Neural progenitor cell (in vitro differentiated cells): ENCODE results near the gene CLMP. TPM values are rescaled to one million over a fixed set of nuclear protein-coding genes. Genes with fewer than 3 reads are reported as not detected.
A peak's percentile ranks its signal among the peaks of the same experiment; 100 is the strongest.

ENCODE experiments used
- DNase-seq: peaks from one replicate; pipeline ENCODE4 v3.0.0-alpha.2; 2016; ENCODE audit warnings: low spot score
- H2AFZ ChIP-seq: fragments of 200-600 bp; sonication (generic); replicated peaks from 2 replicates; pipeline ENCODE4 v1.6.1; 2016; ENCODE audit warnings: antibody characterized with exemption
- H3F3A ChIP-seq: fragments of 200-600 bp; sonication (generic); 2 replicates; pipeline ENCODE4 v1.6.1; 2016; ENCODE audit warnings: antibody characterized with exemption, low read depth
- H3K27ac ChIP-seq: fragments of 200-600 bp; sonication (generic); 2 replicates; pipeline ENCODE4 v1.5.1; 2016; ENCODE audit warnings: mild to moderate bottlenecking
- H3K27me3 ChIP-seq: fragments of 200-600 bp; sonication (generic); 2 replicates; pipeline ENCODE4 v1.6.1; 2016; ENCODE audit warnings: mild to moderate bottlenecking, moderate library complexity
- H3K36me3 ChIP-seq: fragments of 200-600 bp; sonication (generic); 2 replicates; pipeline ENCODE4 v1.5.1; 2016
- H3K4me1 ChIP-seq: fragments of 200-600 bp; sonication (generic); 2 replicates; pipeline ENCODE4 v1.6.1; 2016; ENCODE audit warnings: mixed run types
- H3K4me2 ChIP-seq: fragments of 200-600 bp; sonication (generic); 2 replicates; pipeline ENCODE4 v1.6.1; 2016
- H3K4me3 ChIP-seq: fragments of 200-600 bp; sonication (generic); 2 replicates; pipeline ENCODE4 v1.5.1; 2016
- H3K79me2 ChIP-seq: fragments of 200-600 bp; sonication (generic); 2 replicates; pipeline ENCODE4 v1.6.1; 2016; ENCODE audit warnings: low read depth
- H3K9ac ChIP-seq: fragments of 200-600 bp; sonication (generic); 2 replicates; pipeline ENCODE4 v1.6.1; 2016
- H3K9me3 ChIP-seq: fragments of 200-600 bp; sonication (generic); 2 replicates; pipeline ENCODE4 v1.5.1; 2016; ENCODE audit warnings: low read depth
- H4K20me1 ChIP-seq: fragments of 200-600 bp; sonication (generic); 2 replicates; pipeline ENCODE4 v1.6.1; 2016; ENCODE audit warnings: low read depth
- H3K27ac Mint-ChIP-seq: 3 replicates; pipeline ENCODE4 v1.8.0; 2021; ENCODE audit warnings: mixed read lengths
- H3K27me3 Mint-ChIP-seq: 2 replicates; pipeline ENCODE4 v1.8.0; 2022; ENCODE audit warnings: low read depth, mild to moderate bottlenecking, inconsistent platforms, moderate library complexity, mixed read lengths; ENCODE audit not compliant: insufficient read depth
- H3K36me3 Mint-ChIP-seq: 3 replicates; pipeline ENCODE4 v1.8.0; 2021; ENCODE audit warnings: mixed read lengths
- H3K4me1 Mint-ChIP-seq: 3 replicates; pipeline ENCODE4 v1.8.0; 2021; ENCODE audit warnings: mixed read lengths
- H3K4me3 Mint-ChIP-seq: 3 replicates; pipeline ENCODE4 v1.8.0; 2021; ENCODE audit warnings: mild to moderate bottlenecking, moderate library complexity, mixed read lengths
- H3K9me3 Mint-ChIP-seq: 3 replicates; pipeline ENCODE4 v1.8.0; 2020; ENCODE audit warnings: mixed read lengths
- EZH2 ChIP-seq: fragments of 200-600 bp; sonication (generic); IDR thresholded peaks from 2 replicates; pipeline ENCODE4 v1.6.1; 2017; ENCODE audit warnings: antibody characterized with exemption, mild to moderate bottlenecking, moderate library complexity
- EZH2phosphoT487 ChIP-seq: fragments of 200-600 bp; sonication (generic); IDR thresholded peaks from 2 replicates; pipeline ENCODE4 v1.6.1; 2017; ENCODE audit warnings: antibody characterized with exemption
- total RNA-seq: library from RNA; depleted of rRNA; stranded (reverse); fragments of >200 nt; gene quantifications from 2 replicates; pipeline ENCODE4 v1.2.3, GENCODE V29; 2015; ENCODE audit warnings: low replicate concordance
- TF ChIP-seq, protein P1 (sequence below): fragments of 200-600 bp; sonication (generic); IDR thresholded peaks from 2 replicates; pipeline ENCODE4 v1.5.1; 2017; ENCODE audit warnings: antibody characterized with exemption, mild to moderate bottlenecking

The CLMP gene
- total RNA-seq, 1 donor from 2014 or later: 10.7 TPM

DNA sequence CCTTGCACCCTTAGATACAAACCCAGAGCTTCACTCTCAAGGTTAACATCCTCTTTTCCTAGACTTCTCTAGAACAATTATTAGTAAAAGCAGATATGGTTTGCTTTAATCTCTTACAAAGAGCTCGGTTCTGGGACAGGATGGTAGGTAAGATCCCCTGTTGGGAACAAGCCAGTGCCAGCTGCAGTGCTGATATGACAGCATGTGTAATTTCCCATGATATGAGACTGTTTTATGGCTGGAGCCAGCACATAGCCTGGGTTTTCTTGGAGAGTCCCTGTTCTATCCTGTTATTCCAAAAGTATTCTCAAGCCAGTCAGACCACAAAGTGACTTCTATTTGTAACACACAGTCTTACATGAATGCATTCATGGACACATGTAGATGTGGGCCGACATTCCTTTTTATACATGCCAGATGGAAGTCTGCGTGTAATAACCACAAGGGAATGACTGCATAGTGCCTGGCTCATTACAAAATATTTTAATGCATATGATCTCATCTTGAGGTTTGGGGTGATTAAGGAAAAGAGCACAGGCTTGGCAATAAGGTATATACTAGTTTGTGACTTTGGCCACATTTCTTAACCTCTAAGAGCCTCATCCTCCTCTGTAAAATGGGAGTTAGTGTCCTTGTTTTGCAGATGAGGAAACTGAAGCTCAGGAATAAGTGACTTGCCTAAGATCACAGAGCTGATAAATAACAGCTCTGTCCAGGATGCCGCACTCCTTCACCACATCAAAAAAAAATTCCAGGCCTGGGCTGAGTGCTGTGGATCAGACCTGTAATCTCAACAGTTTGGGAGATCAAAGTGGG, 21.8 kb downstream of the CLMP start:
- H2AFZ ChIP-seq: no peak overlapping the region
- H3K4me1 ChIP-seq: peaks cover 13% of the 10 kb centered on the region
- H3K4me3 ChIP-seq: no peak overlapping the region
- no peak for DNase-seq
- TF ChIP-seq, protein P1, sequence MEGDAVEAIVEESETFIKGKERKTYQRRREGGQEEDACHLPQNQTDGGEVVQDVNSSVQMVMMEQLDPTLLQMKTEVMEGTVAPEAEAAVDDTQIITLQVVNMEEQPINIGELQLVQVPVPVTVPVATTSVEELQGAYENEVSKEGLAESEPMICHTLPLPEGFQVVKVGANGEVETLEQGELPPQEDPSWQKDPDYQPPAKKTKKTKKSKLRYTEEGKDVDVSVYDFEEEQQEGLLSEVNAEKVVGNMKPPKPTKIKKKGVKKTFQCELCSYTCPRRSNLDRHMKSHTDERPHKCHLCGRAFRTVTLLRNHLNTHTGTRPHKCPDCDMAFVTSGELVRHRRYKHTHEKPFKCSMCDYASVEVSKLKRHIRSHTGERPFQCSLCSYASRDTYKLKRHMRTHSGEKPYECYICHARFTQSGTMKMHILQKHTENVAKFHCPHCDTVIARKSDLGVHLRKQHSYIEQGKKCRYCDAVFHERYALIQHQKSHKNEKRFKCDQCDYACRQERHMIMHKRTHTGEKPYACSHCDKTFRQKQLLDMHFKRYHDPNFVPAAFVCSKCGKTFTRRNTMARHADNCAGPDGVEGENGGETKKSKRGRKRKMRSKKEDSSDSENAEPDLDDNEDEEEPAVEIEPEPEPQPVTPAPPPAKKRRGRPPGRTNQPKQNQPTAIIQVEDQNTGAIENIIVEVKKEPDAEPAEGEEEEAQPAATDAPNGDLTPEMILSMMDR: no peak
- TF ChIP-seq EZH2phosphoT487 (no peak), EZH2 (no peak)
- no peak overlapping the region for H3K27ac ChIP-seq
- H3K9me3 ChIP-seq: no peaks in the 10 kb centered on the region
- peaks cover 9% of the 10 kb centered on the region for H3F3A ChIP-seq
- H3K4me1 Mint-ChIP-seq: peaks cover 45% of the 10 kb centered on the region
- H3K79me2 ChIP-seq: no peaks in the 10 kb centered on the region
- no peak overlapping the region for H3K4me2 ChIP-seq
- H3K9me3 Mint-ChIP-seq: no peaks in the 10 kb centered on the region
- H3K27me3 ChIP-seq: no peaks in the 10 kb centered on the region
- peak overlapping the region; percentile 74 for H3K27ac Mint-ChIP-seq
- H3K27me3 Mint-ChIP-seq: peaks cover 7% of the 10 kb centered on the region
- no peaks in the 10 kb centered on the region for H4K20me1 ChIP-seq
- no peak overlapping the region for H3K4me3 Mint-ChIP-seq
- H3K36me3 Mint-ChIP-seq: no peaks in the 10 kb centered on the region
- no peak overlapping the region for H3K9ac ChIP-seq
- H3K36me3 ChIP-seq: no peaks in the 10 kb centered on the region

DNA sequence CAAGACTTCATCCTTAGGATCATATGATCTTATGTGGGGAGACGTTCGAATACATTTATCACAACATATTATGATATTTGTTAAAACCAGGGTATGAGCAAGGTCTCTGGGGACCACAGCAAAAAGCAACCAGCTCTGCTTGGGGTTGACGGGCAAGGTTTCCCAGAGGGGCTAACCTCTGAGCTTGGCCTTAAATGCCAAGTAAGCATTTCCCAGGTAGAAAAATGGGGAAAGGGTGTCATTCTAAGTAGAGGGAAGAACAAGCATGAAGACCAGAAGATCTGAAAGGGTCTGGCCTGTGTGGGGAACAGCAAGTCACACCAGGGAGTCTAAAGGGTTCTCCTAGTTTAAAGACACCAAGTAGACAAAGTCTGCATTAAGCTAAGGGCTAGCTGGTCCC, 24.1 kb downstream of the CLMP start:
- Mint-ChIP-seq H3K36me3 (peaks cover 1% of the 10 kb centered on the region), H3K27me3 (peaks cover 7% of the 10 kb centered on the region), H3K9me3 (peaks cover 2% of the 10 kb centered on the region), H3K27ac (no peak overlapping the region), H3K4me3 (no peak overlapping the region), H3K4me1 (peaks cover 49% of the 10 kb centered on the region)
- H3F3A ChIP-seq: peaks cover 9% of the 10 kb centered on the region
- no peak overlapping the region for H3K4me3 ChIP-seq
- no peak for DNase-seq
- no peak overlapping the region for H3K27ac ChIP-seq
- no peaks in the 10 kb centered on the region for H3K79me2 ChIP-seq
- no peaks in the 10 kb centered on the region for H3K36me3 ChIP-seq
- no peak overlapping the region for H2AFZ ChIP-seq
- no peaks in the 10 kb centered on the region for H3K9me3 ChIP-seq
- no peak overlapping the region for H3K4me2 ChIP-seq
- H4K20me1 ChIP-seq: no peaks in the 10 kb centered on the region
- H3K4me1 ChIP-seq: peaks cover 13% of the 10 kb centered on the region
- TF ChIP-seq, protein P1: no peak
- TF ChIP-seq EZH2: no peak
- TF ChIP-seq EZH2phosphoT487: no peak
- no peak overlapping the region for H3K9ac ChIP-seq
- H3K27me3 ChIP-seq: no peaks in the 10 kb centered on the region

DNA sequence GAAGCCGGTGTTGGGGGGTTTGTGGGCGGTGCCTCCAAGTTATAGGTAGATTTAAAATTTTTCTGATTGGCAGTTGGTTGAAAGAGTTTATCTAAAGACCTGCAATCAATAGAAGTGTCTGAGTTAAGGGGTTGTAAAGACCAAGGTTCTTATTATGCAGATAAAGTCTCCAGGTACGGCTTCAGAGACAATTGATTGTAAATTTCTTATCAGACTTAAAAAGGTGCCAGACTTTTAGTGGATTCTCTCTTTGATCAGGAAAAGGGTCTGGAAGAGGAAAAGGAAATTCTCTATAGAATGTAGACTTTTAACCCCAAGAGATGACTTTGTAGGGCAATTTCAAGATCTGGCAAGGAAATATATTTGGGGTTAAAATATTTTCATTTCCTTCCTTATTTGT, 25.2 kb downstream of the CLMP start:
- peaks cover 5% of the 10 kb centered on the region for H3F3A ChIP-seq
- no peak overlapping the region for H3K4me3 Mint-ChIP-seq
- peaks cover 8% of the 10 kb centered on the region for H3K4me1 ChIP-seq
- H4K20me1 ChIP-seq: no peaks in the 10 kb centered on the region
- H3K4me1 Mint-ChIP-seq: peaks cover 47% of the 10 kb centered on the region
- peaks cover 2% of the 10 kb centered on the region for H3K36me3 Mint-ChIP-seq
- no peak overlapping the region for H3K4me2 ChIP-seq
- H3K4me3 ChIP-seq: no peak overlapping the region
- no peaks in the 10 kb centered on the region for H3K79me2 ChIP-seq
- H3K27ac Mint-ChIP-seq: peak overlapping the region; percentile 47
- H3K27ac ChIP-seq: no peak overlapping the region
- H3K9me3 ChIP-seq: no peaks in the 10 kb centered on the region
- no peak overlapping the region for H3K9ac ChIP-seq
- H3K27me3 ChIP-seq: no peaks in the 10 kb centered on the region
- H3K9me3 Mint-ChIP-seq: peaks cover 2% of the 10 kb centered on the region
- no peak overlapping the region for H2AFZ ChIP-seq
- no peaks in the 10 kb centered on the region for H3K36me3 ChIP-seq
- H3K27me3 Mint-ChIP-seq: peaks cover 7% of the 10 kb centered on the region
- TF ChIP-seq EZH2 (no peak), EZH2phosphoT487 (no peak)
- TF ChIP-seq, protein P1: no peak
- no peak for DNase-seq
